Tongue (tissue), 2 donors: ENCODE results near the gene TLN1. TPM values are rescaled to one million over a fixed set of nuclear protein-coding genes. Genes with fewer than 3 reads are reported as not detected.
A peak's percentile ranks its signal among the peaks of the same experiment; 100 is the strongest.

Experiments used
- DNase-seq: peaks from one replicate; pipeline ENCODE4 v3.0.0-alpha.2; 2015
- total RNA-seq: library from RNA; depleted of rRNA; stranded (reverse); fragments of >200 nt; gene quantifications from one replicate; pipeline ENCODE4 v1.2.3, GENCODE V29; 2014

The TLN1 gene
- total RNA-seq, 1 donor from 2014 or later: 210 TPM

DNA sequence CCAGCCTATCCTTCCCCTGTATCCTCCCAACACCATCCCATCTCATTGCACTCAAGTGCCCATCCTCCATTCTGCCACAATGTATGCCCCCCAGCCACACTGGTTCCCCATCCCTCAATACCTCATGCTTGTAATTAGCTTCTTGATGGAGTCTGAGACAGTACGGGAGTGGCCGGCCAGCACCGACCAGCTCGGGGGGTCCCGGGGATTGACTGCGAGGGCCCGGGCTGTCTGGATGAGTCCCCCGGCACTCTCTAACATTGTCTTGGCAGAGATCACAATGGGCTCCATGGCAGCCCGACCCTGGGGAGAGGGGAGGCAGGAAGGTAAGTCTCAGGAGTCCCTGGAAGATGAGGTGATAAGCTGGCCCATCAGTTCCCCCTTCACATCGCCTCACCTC lies 25.0 kb downstream of the TLN1 start:
- no peak for DNase-seq

DNA sequence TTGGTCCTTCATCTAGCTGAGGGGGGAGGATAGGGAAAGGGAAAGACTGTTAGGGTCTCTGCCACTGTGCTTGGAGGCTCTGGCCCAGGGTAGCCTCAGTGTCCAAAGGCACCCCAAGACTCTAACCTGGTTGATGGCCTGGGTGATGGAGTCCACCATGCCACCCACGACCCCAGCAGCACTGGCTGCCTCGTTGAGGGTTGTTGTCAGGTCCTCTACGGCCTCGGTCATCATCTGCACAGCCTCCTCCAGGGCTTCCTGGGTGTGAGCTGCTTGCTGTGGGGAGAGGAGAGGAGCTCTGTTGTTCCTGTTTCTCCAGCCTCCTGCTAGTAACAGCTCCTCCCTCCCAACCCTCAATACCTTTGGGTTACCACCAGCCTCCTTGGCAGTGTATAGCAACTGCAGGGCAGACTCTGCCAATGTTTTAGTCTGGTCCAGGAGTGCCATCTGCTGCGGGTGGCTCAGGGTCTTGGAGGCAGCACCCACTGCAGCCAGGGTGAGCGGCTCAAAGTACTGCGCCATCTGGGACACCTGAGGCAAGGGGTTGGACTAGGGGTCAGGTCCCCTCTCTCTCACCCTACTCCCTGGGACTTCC lies 26.1 kb downstream of the TLN1 start:
- no peak for DNase-seq

- no peak for DNase-seq
Measured at GRCh38 chr9:35705372-35705771, 26.6 kb downstream of the TLN1 start.

DNA sequence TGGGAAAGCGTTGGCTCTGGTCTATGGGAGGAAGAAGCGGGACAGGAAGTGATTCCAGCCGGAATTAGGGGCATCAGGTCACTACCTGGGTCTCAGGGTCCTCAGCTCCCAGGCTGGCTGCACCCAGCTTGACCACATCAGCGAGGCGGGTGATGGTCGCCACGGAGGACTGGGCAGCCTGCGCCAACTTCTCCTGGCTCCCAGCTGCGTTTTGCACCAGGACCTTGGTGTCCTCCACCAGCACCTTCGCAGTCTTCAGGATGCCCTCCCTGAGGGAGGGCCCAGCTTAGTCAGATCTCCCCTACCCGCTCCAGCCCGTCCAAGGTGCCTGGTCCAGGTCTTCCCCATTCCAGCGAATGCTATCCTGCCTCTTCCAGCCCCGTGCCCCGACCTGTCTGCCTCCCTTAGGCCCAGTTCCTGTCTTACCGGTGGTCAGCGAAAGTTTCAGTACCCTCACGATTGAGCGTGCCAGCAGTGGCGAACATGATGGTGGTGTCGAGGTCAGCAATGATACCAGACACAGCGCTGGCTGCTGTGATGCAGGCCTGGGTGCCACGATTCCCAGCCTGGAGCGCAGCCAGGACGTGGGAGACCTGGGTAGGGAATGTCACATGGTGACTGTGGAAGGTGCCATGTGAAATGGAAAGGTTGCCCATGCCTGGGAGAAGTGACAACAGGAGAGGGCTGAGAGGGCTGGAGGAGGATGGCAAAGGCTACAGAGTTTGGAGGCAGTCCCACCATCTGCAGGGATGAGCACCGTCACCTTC lies 27.9 kb downstream of the TLN1 start:
- no peak for DNase-seq

- no peak for DNase-seq
Measured at GRCh38 chr9:35702696-35703095, 29.3 kb downstream of the TLN1 start.

DNA sequence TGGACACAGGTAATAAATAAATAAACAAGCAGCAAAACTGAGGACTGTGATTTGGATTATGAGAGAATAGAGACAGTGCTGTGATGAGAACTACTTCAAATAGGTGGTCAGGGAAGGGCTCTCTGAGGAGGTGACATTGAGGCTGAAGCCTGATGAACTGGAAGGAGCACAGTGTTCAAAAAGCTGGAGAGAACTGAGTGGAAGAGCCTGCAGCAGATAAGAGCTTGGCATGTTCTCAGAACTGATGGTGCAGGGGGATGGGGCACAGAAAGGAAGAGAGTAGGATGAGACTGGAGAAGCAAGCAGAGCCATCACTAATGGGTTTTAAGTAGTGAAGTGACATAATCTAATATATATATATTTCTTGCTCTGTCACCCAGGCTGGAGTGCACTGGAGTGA lies 31.1 kb downstream of the TLN1 start:
- DNase-seq: no peak

- DNase-seq: no peak
Measured at GRCh38 chr9:35700031-35700430, 32.0 kb downstream of the TLN1 start.

GRCh38 chr9:35698231-35698630 lies 33.8 kb downstream of the TLN1 start:
- no peak for DNase-seq

DNA sequence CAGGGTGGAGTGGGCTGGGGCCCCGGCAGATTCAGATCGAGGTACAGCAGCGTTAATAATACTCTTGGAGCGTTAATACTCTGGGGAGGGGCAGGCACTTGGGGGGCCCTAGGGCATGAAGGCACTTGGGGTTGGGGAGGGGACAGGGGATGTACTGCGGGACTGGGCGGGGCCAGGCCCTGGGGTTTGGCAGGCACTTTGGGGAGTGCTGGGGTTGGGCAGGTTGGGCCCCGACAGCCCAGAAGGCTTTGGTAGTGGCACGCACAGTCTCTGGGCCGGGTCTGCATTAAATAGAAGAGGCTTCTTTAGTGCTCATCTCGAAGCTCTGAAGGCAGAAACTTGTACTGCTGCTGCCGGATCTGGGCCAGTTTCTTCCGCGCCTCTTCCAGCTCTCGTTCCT lies 34.5 kb downstream of the TLN1 start:
- DNase-seq: no peak

DNA sequence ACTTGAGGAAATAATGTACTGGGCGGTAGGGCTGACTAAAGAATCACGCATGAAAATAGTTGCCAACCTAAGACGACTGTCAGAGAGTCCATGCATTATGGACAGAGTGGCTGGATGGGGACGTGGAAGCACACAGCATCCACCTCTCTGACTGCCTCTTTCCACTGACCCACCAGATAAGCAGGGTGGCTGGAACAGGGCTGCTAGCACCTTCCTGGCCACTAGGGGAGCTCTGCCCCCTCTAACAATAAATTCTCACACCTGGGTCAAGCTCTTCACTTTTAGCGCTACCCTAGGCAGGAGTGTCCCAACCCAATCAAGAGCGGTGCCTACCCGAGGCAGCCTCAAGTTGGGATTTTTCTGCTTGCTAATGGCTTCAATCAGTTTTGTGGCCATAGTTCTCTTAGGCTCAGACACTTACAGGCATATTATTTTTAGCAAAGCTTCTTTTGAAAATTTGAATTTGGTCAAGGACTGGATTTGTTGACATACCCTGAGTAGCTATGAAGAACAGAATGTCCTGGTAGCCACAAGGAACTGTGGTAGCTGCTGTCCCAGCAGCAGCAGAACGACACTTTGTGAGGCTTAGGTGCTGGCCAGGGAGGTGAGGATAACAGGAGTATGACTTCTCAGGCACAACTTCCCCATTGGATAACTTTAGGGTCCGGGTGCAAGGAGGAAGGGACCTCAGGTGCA lies 35.3 kb downstream of the TLN1 start:
- DNase-seq: peak; percentile 61

- DNase-seq: peak; percentile 32
Measured at GRCh38 chr9:35695943-35696401, 36.0 kb downstream of the TLN1 start.

GRCh38 chr9:35691757-35692301 lies 40.2 kb downstream of the TLN1 start:
- peak; percentile 45 for DNase-seq

DNA sequence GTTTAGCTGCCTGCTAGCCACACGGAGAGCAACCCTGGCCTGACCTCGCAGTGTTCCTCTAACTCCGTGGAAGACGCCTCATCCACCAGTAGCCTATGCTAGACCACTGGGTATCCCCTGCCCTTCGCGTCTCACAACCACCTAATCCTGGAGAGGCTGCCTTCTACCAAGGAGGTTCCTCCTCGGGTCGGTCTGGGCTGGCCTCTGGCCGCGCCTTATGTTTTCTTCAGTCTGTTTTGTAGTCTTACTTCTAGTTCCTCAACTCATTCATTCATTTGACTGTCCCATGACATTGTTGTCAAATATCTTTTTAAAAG lies 40.7 kb downstream of the TLN1 start:
- DNase-seq: no peak

GRCh38 chr9:35690614-35691333 lies 41.2 kb downstream of the TLN1 start:
- peak; percentile 91 for DNase-seq

DNA sequence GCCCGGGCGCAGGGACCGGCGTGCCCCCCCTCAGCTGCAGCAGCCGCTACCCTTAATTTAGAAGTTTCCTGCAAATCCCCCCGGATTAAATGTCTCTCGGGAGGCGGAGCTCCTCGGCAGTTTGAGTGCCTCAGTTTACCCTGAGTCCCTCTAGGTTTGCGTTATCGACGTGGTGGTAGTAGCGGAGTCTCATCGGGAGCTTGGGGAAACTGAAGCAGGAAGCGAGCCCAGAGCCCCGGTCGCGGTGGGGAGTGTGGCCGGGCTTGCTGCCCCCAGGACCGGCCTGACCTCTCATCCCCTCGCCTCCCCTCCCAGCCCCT lies 41.7 kb downstream of the TLN1 start:
- no peak for DNase-seq

DNA sequence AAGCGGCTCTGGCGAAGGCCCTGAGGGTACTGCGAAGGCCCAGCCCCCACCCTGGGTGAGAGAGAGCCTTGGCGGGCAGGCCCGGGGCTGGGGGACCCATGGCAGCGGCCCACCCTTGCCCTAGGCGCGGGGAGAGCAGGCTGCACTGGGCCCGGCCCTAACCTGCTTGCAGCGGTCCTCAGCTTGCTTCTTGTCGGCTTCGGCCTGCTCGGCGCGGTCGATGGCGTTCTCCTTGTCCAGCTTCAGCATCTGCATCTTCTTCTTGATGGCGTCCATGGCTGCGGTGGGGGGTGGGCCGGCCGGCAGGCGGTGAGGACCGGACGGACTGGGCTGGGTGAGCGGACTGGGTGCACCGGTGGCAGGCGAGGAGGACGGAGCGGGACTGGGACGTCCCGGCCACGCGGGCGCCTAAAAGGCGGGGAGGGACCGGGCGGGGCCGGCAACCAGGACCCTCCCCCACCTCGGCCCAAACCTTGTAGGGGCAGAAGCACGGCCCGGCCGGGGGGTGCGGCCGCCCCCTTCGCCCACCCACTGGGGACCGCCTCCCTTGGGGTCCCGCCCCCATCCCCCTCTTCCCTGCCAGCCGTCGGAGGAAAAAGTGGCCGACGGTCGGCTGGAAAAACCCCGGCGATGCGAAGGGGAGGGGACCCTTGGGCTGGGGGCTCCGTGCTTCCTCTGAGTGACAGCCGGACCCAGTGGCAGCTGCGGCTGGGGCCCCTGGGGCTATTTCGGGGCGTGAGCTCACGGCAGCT lies 42.3 kb downstream of the TLN1 start, which contains the start of gene TPM2:
TPM2 (minus strand) TSS at position 384 of the 752 bp plus-strand sequence; CDS start at position 276, 108 bp downstream.
- peak; percentile 96 for DNase-seq

DNA sequence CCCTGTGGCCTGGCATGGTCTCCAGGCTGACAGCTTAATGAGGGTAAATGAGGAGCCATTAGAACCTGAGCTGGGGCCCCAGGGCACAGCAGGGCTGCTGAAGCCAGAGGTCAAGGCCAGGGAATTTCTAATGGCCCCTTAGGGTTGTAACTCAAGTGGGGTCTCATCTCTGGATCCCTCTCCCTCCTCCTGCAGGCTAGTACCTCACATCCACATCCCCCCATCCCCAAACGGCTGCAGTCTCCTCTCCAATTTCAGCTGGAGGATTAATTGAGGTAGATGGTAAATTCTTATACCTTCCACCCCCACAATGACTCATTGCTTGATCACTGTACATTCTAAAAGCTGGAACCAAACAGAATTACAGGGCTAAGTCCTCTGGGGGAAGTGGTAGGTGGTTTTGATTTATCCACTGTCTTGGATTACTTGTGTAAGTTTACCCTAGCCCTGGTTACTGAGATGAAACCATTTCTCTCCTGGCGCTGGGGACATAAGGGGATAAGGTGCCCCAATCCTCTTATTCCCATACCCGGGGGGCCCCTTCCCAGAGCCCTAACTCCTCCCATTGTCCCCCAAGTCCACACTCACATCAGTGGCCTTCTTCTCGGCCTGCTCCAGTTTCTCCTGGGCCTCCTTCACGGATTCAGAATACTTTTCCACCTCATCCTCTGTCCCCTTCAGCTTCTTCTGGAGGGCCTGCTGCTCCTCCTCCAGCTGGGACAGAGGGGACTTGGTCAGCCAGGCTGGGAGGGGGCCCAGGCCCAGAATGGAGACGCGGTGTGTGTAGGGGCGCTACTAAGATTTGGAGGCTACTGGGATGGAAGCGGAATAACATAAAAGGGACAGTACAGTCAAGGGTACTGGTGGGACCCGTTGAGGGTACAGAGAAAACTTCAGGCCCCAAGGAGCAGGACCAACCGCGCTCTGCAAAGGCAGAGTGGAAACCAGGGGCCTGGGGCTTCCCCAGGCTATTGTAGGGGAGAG lies 43.1 kb downstream of the TLN1 start:
- DNase-seq: peak; percentile 37

DNA sequence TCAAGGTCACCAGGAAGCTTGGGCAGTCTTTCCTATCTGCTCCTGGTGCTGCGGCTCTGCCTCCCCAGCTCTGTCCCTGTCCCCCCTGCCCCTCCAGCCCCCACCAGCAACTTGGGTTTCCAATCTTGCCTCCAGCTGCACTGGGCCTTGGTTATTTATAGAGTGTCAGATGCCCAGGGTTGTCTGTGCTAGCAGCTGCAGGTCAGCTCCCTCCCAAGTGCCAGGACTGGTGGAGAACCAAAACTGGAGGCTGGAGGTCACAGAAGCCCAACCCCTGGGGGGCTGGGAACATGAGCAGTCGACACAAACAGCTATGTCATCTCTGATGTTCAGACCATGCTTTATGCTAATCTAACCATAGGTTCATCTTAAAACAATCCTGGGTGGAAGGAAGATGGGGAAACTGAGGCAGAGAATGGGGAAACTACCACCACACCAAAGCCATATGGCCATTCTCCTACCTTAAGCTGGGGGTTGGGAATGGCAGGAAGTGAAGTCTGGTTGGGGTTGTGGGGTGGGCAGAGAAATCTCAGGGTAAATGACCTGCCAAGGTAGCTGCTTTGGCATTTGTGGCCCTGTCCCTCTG lies 43.9 kb downstream of the TLN1 start:
- DNase-seq: peak; percentile 80

DNA sequence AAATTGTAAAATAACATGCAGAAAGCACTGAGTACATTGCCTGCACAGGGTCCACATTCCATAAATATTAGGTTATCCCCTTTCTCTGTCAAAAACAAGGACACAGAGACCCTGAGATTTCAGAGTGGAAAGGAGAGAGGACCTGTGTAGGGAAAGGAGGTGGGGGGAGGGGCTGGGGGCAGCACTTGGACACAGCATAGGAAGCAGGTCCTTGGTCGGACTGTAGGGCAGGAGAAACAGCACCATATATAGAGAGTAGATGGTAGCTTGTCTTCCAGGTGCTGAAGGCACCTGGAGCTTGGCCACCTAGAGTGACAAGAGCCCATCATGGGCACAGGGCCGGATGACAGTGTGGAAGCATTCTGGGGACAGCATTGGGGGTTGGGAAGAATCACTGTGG lies 44.7 kb downstream of the TLN1 start:
- peak; percentile 14 for DNase-seq
